Activated gamma-delta T cell treated with Interleukin-2 at 50 U/mL for 16 hours (primary cell): ENCODE data around the gene FILIP1L.

ENCODE experiments used
- DNase-seq: peaks from one replicate; pipeline ENCODE4 v3.0.0-alpha.2; 2020

Gene FILIP1L

GRCh38 chr3:100124201-100124761 is 10.0 kb upstream of the FILIP1L start:
- DNase-seq = no peak

GRCh38 chr3:100123112-100123511 is 8.8 kb upstream of the FILIP1L start:
- no peak for DNase-seq

GRCh38 chr3:100122321-100122720 is 8.0 kb upstream of the FILIP1L start:
- no peak for DNase-seq

GRCh38 chr3:100120693-100121092 is 6.4 kb upstream of the FILIP1L start:
- DNase-seq = no peak

GRCh38 chr3:100120012-100120411 is 5.7 kb upstream of the FILIP1L start:
- DNase-seq = no peak

- no peak for DNase-seq
Observed at GRCh38 chr3:100117093-100117492, 2.8 kb upstream of the FILIP1L start.

GRCh38 chr3:100113723-100114412 is 433 bp downstream of the FILIP1L start:
- no peak for DNase-seq

GRCh38 chr3:100111728-100112127 is 2.6 kb downstream of the FILIP1L start:
- DNase-seq = no peak

GRCh38 chr3:100110162-100110561 is 4.1 kb downstream of the FILIP1L start:
- DNase-seq = no peak

- no peak for DNase-seq
Observed at GRCh38 chr3:100108464-100109079, 5.7 kb downstream of the FILIP1L start.

- no peak for DNase-seq
Observed at GRCh38 chr3:100107221-100107814, 7.0 kb downstream of the FILIP1L start.

- no peak for DNase-seq
Observed at GRCh38 chr3:100106531-100107141, 7.7 kb downstream of the FILIP1L start.

- no peak for DNase-seq
Observed at GRCh38 chr3:100106094-100106493, 8.2 kb downstream of the FILIP1L start.

- no peak for DNase-seq
Observed at GRCh38 chr3:100105501-100105900, 8.8 kb downstream of the FILIP1L start.

- DNase-seq = no peak
Observed at GRCh38 chr3:100104817-100105413, 9.4 kb downstream of the FILIP1L start.

GRCh38 chr3:100104442-100104798 is 9.9 kb downstream of the FILIP1L start:
- no peak for DNase-seq

- DNase-seq = no peak
Observed at GRCh38 chr3:100103558-100104441, 10.5 kb downstream of the FILIP1L start.

- no peak for DNase-seq
Observed at GRCh38 chr3:100102757-100103156, 11.5 kb downstream of the FILIP1L start.

- no peak for DNase-seq
Observed at GRCh38 chr3:100100425-100100824, 13.9 kb downstream of the FILIP1L start.

- no peak for DNase-seq
Observed at GRCh38 chr3:100099621-100100020, 14.7 kb downstream of the FILIP1L start.

- DNase-seq = no peak
Observed at GRCh38 chr3:100098784-100099070, 15.6 kb downstream of the FILIP1L start.
